ENCODE data around the gene SMURF1.

The SMURF1 gene

DNA sequence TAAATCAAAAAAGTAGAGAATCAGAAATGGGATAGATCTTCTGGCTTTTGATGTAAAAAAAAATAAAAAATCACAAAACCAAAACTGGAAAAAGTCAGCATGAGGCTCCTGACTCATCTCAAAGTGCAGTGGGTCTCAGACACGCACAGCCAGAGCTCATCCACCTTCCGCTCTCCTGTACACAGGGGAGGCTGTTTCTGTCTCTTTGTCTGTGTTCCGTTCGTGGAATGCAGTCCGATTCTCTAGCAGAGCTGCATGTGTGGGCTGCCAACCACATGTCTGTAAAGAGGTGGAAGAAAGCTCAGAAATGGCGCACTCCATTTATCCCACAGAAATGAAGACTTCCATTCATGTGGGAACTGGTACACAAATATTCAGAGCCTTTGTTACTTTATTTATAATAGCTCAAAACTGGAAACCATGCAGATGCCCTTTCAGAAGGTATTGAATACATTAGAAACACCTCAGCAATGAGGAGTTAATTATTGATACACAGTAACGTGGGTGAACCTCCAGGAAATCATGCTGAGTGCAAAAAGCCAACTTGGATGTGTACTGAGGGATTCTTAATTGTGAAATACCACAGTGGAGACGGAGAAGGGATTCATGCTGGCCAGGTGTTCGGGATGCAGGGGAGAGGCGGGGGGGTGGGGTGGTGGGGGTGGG is 142.3 kb downstream of the SMURF1 start:
- no peak for DNase-seq

DNA sequence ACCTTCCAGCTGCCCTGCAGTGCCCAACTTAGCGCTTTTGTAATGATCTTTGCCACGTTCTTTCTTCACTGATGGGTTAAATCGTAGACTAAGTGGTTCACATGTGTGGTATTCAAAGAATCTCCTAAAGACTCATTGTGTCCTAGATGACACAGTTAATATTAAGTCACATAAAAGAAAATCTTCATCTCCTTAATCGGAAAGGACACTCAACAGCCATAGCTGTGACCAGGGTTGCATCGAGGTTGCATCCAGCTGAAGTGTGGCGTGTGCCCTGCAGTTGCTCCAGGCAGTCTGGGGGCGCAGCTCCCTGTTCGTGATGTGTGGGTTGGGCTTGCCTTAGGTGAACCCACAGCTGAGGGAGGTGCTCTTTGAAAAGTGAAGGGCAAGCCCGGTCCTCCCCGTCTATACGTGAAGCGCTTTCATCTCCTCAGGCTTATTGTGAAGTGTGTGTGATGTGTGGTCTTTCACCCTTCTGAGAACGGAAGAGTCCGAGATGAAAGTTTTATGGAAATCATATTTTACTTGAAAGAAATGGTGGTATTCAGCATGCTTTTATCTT is 142.9 kb downstream of the SMURF1 start:
- DNase-seq = no peak

GRCh38 chr7:99000196-99000903 is 143.6 kb downstream of the SMURF1 start:
- DNase-seq = no peak

DNA sequence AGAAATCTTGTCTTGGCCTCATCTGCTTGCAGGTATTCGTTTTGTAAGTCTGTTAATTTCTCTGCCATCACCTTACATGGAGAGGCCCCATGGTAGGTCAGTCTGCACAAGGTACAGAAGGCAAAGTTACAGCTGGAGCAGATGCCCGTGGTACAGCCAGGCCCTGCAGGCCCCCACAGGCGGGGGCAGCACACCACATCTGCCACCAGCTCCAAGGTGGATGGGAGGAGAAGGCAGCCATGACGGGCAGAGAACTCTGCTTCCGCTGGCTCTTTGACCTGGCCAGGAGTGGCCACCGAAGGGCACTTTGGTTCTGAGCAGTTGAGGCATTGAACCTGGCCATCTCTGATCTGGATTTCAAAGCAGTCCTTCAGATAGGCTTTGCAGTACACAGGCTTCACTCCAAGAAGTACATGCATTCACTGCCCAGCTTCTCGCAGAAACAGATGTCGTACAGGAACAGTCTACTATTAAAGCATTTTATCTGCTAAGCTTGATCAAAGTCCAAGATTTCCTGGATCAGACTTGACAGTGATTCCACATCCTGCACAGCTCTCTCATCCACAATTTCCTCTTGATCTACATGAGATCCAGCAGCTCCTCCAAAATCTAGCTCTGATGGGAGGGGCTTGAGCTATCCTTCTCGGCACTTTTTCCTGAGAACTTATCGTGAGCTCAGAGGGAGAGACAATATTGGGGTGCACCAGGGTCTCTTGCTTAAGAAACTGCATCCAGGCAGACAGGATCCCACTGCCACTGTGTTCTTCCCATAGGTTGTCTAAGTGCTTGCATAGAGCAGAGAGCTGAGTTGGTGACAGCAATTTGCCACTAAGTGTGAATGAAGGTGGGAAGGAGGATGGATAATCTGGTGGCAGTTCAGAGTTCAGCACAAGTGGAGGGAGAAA is 144.8 kb downstream of the SMURF1 start:
- DNase-seq = no peak

DNA sequence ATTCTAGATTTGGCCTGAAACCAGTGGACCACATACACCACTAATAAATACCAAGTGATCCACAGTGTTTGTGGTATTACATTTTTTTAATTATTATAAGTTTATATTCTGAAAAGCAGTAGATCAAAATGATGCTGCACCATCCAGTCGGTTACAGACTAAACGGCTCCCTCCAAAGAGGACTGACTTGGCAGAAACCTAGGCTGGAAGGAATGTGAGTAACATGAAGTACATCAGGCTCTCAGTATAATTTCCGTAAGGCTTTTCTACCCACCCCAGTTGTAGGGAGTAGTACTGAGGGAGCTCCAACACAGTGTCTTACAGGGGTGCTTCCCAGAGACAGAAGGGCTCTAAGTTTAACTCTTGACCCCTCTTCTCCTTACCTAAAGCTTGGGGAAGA is 146.1 kb downstream of the SMURF1 start:
- DNase-seq = no peak

- peak; percentile 3 for DNase-seq
Observed at GRCh38 chr7:98996150-98996552, 147.8 kb downstream of the SMURF1 start.

DNA sequence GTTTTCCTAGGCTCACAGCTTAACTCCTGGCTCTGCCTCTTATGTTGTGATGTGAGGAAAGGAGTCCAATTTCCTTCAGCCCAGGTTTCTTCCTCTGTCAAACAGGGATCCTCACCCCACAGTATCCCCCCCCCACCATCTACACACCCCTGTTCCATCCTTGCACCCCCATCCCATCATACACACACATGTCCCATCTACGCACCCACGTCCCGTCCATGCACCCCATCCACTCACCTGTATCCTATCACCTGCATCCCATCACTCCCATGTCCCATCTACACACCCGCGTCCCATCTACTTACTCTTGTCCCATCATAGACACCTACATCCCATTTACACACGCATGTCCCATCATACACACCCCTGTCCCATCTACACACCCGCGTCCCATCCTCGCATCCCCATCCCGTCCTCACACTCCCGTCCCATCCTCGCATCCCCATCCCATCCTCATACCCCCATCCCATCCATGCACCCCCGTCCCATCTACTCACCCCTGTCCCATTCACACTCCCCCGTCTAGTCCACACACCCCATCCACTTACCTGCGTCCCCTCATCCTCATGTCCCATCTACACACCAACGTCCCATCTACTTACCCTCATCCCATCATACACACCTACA is 148.3 kb downstream of the SMURF1 start:
- DNase-seq = no peak

DNA sequence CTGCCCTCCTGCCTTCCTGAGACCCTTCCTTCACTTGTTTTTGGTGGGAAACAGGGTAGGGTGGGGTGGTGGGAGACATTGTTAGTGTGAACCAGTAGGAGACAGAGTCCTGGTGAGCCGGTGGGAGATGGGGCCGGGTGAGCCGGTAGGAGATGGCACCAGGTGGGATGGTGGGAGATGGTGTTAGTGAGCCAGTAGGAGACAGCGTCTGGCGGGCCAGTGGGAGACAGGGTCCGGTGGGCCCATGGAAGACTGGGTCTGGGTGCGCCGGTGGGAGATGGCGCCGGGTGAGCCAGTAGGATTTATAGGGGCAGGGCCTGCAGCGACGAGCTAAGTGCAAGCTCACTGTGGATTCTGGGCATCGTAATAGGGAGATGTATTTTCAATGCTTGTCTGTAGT is 148.8 kb downstream of the SMURF1 start:
- no peak for DNase-seq

GRCh38 chr7:98994046-98994944 is 149.6 kb downstream of the SMURF1 start:
- no peak for DNase-seq

GRCh38 chr7:98993024-98993897 is 150.6 kb downstream of the SMURF1 start:
- no peak for DNase-seq

GRCh38 chr7:98992076-98992475 is 151.8 kb downstream of the SMURF1 start:
- no peak for DNase-seq

DNA sequence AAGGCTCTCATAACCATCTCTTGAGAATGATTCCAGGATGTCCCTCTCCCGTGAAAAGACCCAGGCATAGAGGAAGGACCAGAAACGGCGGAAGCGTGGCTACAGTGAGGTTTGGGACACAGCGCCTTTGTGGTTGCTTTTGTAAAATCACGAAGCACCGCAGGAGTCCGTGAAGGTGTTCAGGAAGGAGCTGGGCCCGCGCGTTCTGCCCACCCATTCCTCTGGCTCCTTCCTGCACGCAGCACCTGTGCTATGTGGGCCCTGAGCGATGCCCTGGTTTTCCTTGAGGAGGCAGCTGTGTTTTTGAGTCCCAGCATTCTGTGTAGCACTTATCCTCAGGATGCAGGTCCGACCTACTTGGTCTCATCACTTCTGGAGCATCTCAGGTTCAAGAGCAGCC is 152.8 kb downstream of the SMURF1 start:
- no peak for DNase-seq

GRCh38 chr7:98990356-98990755 is 153.6 kb downstream of the SMURF1 start:
- DNase-seq = no peak

- DNase-seq = no peak
Observed at GRCh38 chr7:98988641-98989040, 155.3 kb downstream of the SMURF1 start.

DNA sequence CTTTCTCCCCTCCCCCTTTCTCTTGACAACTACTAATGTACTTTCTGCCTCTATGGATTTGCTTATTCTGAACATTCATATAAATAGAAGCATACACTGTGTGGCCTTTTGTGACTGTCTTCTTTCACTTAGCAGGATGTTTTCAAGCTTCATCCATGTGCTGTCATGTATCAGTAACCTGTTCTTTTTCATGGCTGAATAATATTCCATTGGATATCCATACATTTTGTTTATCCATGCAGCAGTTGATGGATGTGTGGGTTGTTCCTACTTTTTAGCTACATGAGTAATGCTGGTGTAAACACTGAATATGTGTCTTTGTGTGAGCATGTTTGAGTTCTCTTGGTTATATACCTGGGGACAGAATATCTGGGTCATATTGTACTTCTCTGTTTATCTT is 158.0 kb downstream of the SMURF1 start:
- DNase-seq = no peak

GRCh38 chr7:98985406-98985805 is 158.5 kb downstream of the SMURF1 start:
- DNase-seq = no peak

DNA sequence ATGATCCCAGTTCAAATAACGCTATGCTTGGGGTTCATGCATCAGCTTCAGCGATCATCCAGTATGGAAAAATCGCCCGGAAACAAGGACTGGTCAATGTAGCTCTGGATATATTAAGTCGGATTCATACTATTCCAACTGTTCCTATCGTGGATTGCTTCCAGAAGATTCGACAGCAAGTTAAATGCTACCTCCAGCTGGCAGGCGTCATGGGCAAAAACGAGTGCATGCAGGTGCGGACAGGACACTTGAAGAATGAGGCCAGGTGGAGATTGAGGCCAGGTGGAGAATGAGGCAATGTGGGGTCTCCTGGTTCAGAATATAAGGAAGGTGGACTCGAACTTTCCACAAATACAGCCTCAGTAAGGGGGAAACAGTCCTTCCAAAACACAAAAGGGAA is 159.8 kb downstream of the SMURF1 start:
- DNase-seq = no peak

DNA sequence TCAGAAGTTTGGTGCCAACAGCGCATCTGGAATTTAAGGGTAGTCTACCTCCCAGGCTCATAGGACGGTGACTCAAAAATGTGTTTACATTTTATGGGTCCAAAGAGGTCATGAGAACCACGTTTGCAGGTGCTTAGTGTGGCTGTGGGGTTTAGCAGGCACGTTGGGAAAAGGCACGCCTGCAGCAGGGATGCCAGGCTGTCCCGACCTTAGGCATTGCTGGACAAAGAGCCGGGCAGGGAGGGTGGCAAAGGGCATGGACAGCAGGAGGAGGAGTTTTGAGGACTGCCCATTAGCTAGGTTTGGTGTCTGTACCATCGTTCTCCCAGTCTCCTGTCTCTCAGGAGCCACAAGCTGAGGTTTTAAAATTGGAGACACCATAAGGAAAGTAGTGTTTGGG is 161.2 kb downstream of the SMURF1 start:
- DNase-seq = no peak

- no peak for DNase-seq
Observed at GRCh38 chr7:98981701-98982100, 162.2 kb downstream of the SMURF1 start.

DNA sequence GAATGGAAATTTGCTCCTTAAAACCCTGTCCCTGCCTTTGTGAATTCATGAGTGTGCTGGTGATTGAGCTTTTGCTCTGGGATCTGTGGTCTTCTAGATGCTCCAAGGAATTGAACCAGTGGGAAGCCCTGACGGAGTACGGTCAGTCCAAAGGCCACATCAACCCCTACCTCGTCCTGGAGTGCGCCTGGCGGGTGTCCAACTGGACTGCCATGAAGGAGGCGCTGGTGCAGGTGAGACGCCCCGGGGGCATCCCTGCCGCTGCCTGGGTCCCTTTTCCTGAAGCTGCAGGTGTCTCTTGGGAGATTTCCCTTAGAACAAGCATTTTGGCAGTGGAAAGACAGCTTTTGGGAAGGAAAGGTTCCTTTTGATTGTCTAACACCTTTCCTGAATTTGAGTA is 165.2 kb downstream of the SMURF1 start:
- DNase-seq = no peak

Measured in NCI-H2227 treated with DMSO at 0.1 percent for 48 hours (cell line).